Measurements from ENCODE around the gene CPTP. TPM values are rescaled to one million over a fixed set of nuclear protein-coding genes. Genes with fewer than 3 reads are reported as not detected.

Gene CPTP
- total and polyA plus RNA-seq, 2 of the 13 experiments (the other 11 are each of a cell fraction or from before 2014, with no cell fraction given) = 5.5 to 9.3 TPM

DNA sequence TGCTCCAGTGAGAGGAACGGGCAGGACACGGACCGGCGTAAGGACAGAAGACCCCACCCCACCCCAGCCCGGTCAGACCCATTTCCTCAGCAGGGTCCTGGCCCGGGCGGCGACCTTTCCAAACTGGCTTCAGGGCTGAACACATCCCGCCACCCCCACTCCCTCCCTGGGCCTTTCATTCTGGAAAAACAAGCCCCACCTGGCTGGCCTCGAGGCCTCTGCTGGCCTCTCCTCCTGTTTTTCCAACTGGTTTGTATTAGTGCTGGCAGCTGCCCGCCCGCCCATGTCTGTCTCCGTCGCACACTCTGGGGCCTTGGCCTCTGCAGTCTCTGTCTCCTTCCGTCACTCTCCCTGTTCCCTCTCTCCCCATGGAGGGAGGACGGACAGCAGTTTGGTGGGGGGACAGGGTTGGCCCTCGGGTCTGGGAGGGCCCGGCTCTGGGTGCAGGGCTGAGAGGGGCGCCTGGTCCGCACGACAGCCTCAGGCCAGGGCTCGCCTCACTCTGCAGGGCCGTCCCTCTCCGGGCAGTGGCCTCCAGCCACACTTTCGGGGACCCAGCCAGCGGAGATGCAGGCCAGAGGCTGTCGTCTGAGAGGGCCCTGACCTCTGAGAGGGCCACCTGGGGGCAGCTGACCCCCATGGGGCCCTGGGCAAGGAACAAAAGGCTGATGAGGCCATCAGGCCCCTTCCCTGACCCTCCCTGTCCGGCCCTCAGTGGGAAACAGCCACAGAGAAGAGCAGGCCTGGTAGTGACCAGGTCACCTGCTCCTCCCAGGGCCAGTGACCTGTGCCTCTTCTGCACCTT is 35.3 kb downstream of the CPTP start (continued):
- peak; percentile 82 for TF ChIP-seq RBFOX2 (IDR thresholded peaks at IDR 0.05; ENCODE audit: low read depth, low read length)
- no peak for TF ChIP-seq RBAK (CRISPR knock-in tag; IDR thresholded peaks at IDR 0.05)
- TF ChIP-seq, protein P1, sequence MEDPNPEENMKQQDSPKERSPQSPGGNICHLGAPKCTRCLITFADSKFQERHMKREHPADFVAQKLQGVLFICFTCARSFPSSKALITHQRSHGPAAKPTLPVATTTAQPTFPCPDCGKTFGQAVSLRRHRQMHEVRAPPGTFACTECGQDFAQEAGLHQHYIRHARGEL (CRISPR knock-in tag; IDR thresholded peaks at IDR 0.05) = no peak
- TF ChIP-seq KDM6A (CRISPR knock-in tag; IDR thresholded peaks at IDR 0.05; ENCODE audit: low read depth) = peak; percentile 30; the same call in 1 of the 2 replicates
- TF ChIP-seq ZNF788 (CRISPR knock-in tag; IDR thresholded peaks at IDR 0.05; ENCODE audit: borderline replicate concordance) = no peak
- no peak for TF ChIP-seq PAWR (CRISPR knock-in tag; IDR thresholded peaks at IDR 0.05; ENCODE audit: borderline replicate concordance)
- TF ChIP-seq, protein P2, sequence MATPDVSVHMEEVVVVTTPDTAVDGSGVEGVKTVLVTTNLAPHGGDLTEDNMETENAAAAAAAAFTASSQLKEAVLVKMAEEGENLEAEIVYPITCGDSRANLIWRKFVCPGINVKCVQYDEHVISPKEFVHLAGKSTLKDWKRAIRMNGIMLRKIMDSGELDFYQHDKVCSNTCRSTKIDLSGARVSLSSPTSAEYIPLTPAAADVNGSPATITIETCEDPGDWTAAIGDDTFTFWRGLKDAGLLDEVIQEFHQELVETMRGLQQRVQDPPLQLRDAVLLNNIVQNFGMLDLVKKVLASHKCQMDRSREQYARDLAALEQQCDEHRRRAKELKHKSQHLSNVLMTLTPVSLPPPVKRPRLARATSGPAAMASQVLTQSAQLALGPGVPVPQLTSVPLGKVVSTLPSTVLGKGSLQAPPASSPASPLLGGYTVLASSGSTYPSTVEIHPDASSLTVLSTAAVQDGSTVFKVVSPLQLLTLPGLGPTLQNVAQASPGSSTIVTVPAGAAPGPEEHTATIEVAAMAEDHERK (CRISPR knock-in tag; IDR thresholded peaks at IDR 0.05; ENCODE audit: low read depth) = no peak
- TF ChIP-seq, protein P3, sequence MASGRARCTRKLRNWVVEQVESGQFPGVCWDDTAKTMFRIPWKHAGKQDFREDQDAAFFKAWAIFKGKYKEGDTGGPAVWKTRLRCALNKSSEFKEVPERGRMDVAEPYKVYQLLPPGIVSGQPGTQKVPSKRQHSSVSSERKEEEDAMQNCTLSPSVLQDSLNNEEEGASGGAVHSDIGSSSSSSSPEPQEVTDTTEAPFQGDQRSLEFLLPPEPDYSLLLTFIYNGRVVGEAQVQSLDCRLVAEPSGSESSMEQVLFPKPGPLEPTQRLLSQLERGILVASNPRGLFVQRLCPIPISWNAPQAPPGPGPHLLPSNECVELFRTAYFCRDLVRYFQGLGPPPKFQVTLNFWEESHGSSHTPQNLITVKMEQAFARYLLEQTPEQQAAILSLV (CRISPR knock-in tag; IDR thresholded peaks at IDR 0.05; ENCODE audit: borderline replicate concordance) = no peak
- TF ChIP-seq, protein P4, sequence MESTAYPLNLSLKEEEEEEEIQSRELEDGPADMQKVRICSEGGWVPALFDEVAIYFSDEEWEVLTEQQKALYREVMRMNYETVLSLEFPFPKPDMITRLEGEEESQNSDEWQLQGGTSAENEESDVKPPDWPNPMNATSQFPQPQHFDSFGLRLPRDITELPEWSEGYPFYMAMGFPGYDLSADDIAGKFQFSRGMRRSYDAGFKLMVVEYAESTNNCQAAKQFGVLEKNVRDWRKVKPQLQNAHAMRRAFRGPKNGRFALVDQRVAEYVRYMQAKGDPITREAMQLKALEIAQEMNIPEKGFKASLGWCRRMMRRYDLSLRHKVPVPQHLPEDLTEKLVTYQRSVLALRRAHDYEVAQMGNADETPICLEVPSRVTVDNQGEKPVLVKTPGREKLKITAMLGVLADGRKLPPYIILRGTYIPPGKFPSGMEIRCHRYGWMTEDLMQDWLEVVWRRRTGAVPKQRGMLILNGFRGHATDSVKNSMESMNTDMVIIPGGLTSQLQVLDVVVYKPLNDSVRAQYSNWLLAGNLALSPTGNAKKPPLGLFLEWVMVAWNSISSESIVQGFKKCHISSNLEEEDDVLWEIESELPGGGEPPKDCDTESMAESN (CRISPR knock-in tag; conservative IDR thresholded peaks at IDR 0.05) = no peak
- TF ChIP-seq, protein P5, sequence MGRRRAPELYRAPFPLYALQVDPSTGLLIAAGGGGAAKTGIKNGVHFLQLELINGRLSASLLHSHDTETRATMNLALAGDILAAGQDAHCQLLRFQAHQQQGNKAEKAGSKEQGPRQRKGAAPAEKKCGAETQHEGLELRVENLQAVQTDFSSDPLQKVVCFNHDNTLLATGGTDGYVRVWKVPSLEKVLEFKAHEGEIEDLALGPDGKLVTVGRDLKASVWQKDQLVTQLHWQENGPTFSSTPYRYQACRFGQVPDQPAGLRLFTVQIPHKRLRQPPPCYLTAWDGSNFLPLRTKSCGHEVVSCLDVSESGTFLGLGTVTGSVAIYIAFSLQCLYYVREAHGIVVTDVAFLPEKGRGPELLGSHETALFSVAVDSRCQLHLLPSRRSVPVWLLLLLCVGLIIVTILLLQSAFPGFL (CRISPR knock-in tag; IDR thresholded peaks at IDR 0.05) = no peak
- TF ChIP-seq ERF (CRISPR knock-in tag; IDR thresholded peaks at IDR 0.05) = 0 out of 2 replicates have a peak, but pooled peaks have one; percentile 16
- TF ChIP-seq SIN3B (IDR thresholded peaks at IDR 0.05; ENCODE audit: low read length) = no peak
- TF ChIP-seq NAIF1 (CRISPR knock-in tag; IDR thresholded peaks at IDR 0.05; ENCODE audit: borderline replicate concordance) = no peak
- no peak for TF ChIP-seq RFX5 (IDR thresholded peaks at IDR 0.05; ENCODE audit: low read depth, low read length)
- peak; percentile 69 for TF ChIP-seq SPEN (CRISPR knock-in tag; IDR thresholded peaks at IDR 0.05; ENCODE audit: low read depth)
- TF ChIP-seq SP2 (CRISPR knock-in tag; IDR thresholded peaks at IDR 0.05) = no peak
- no peak for TF ChIP-seq MAFF (IDR thresholded peaks at IDR 0.05; ENCODE audit: low read depth, low read length)
- TF ChIP-seq, protein P6, sequence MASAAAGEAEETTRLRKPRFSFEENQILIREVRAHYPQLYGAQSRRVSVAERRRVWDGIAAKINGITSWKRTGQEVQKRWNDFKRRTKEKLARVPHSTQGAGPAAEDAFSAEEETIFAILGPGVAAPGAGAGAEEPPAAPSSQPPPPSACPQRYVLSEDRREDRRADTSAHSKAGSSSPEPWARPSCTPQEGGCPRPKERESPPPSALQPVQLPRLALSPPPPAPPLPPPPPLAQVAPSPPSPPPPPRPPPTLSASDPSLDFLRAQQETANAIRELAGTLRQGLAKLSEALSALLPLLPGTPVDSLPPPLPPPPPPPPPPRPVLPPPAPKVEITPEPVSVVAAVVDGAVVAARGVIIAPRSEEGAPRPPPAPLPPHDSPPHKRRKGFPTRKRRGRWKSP (CRISPR knock-in tag; IDR thresholded peaks at IDR 0.05) = no peak
- TF ChIP-seq MATR3 (CRISPR knock-in tag; IDR thresholded peaks at IDR 0.05) = no peak
- TF ChIP-seq, protein P7, sequence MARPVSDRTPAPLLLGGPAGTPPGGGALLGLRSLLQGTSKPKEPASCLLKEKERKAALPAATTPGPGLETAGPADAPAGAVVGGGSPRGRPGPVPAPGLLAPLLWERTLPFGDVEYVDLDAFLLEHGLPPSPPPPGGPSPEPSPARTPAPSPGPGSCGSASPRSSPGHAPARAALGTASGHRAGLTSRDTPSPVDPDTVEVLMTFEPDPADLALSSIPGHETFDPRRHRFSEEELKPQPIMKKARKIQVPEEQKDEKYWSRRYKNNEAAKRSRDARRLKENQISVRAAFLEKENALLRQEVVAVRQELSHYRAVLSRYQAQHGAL (CRISPR knock-in tag; IDR thresholded peaks at IDR 0.05; ENCODE audit: not compliant biosample characterization) = no peak
- no peak for TF ChIP-seq ZNF326 (CRISPR knock-in tag; IDR thresholded peaks at IDR 0.05; ENCODE audit: borderline replicate concordance)
